Right lobe of liver (tissue), 6 donors: ENCODE measurements around the gene ARTN. TPM values are rescaled to one million over a fixed set of nuclear protein-coding genes. Genes with fewer than 3 reads are reported as not detected.

Experiments
- ATAC-seq, 4 donors: fragments of 200-7000 bp; cut with Tn5 transposase; one replicate each; pipeline ENCODE4 v1.9.1; 2020; ENCODE audit warnings: mild to moderate bottlenecking in 4 of 4, moderate library complexity in 4 of 4
- DNase-seq, 3 donors: peaks; one replicate each; pipeline ENCODE4 v3.0.0-alpha.2; 2020
- H3K27ac ChIP-seq, 3 donors: fragments of 200-600 bp; one replicate each; pipeline ENCODE4 v1.8.0; 2022
- H3K27me3 ChIP-seq, 2 donors: fragments of 200-600 bp; one replicate each; pipeline ENCODE4 v1.8.0; 2022
- H3K36me3 ChIP-seq, 4 donors: fragments of 200-600 bp; sonication (generic) in 1 of 4; one replicate each; pipeline versions ENCODE4 v1.5.1 to v1.8.0; 2017 to 2022; ENCODE audit warnings: control low read depth in 1 of 4
- H3K4me1 ChIP-seq, 4 donors: fragments of 200-600 bp; sonication (generic) in 1 of 4; one replicate each; pipeline versions ENCODE4 v1.5.1 to v1.8.0; 2017 to 2022; ENCODE audit warnings: control low read depth in 1 of 4
- H3K4me3 ChIP-seq, 3 donors: fragments of 200-600 bp; one replicate each; pipeline ENCODE4 v1.8.0; 2022
- H3K9me3 ChIP-seq, 4 donors: fragments of 200-600 bp; sonication (generic) in 1 of 4; one replicate each; pipeline versions ENCODE4 v1.5.1 to v1.8.0; 2017 to 2022; ENCODE audit warnings: control low read depth in 1 of 4
- POLR2A ChIP-seq: fragments of 450-650 bp; IDR thresholded peaks from one replicate; pipeline ENCODE4 v1.6.1; 2017; ENCODE audit warnings: antibody characterized with exemption, mild to moderate bottlenecking
- WGBS: methylation state at CpG from one replicate; pipeline ENCODE4 v1.1.6; 2018; ENCODE audit warnings: low coverage, low lambda C conversion rate; ENCODE audit not compliant: insufficient coverage; ENCODE audit errors: missing lambda C conversion rate; 5-methylcytosine and 5-hydroxymethylcytosine counted together
- intact Hi-C, 2 donors: fragments of 100-400 bp; cut with DNase I; formaldehyde crosslinking; loops; one replicate each; pipeline versions ENCODE4 v1.11.2 to v1.14.1; 2022
- total RNA-seq, 6 experiments: library from RNA; depleted of rRNA in 2 of 6; stranded (reverse); fragments of >200 nt in 2 of 6; fragmentation: NEBNext Ultra II Directional in 3 of 6; extraction: Animal tissue kit (Norgen Biotek cat#: 25700) in 3 of 6; gene quantifications; one replicate each; pipeline versions ENCODE4 v1.1.0 to v1.2.4, GENCODE V29; 2016 to 2023
- TF ChIP-seq, protein P1 (sequence below), 4 donors: fragments of 200-600 bp in 3 of 4; fragments of 450-650 bp in 1 of 4; IDR thresholded peaks; one replicate each; pipeline versions ENCODE4 v1.5.1 to v1.8.0; 2016 to 2022; ENCODE audit warnings: antibody characterized with exemption in 4 of 4, mild to moderate bottlenecking in 2 of 4
- donor health status: DM: no; HTN: yes; CAD: no.
- donor health status: DM: no; HTN: no; CAD: no.
- donor health status: DM: no; HTN: no; CAD: no.
- donor health status: DM: no; HTN: yes; CAD: no.
- donor health status: DM: no; HTN: yes; CAD: no.

ARTN gene
- total RNA-seq, 6 experiments from 2014 or later, result 0.31 to 0.32 (median 0.31) TPM; not detected in 3

DNA sequence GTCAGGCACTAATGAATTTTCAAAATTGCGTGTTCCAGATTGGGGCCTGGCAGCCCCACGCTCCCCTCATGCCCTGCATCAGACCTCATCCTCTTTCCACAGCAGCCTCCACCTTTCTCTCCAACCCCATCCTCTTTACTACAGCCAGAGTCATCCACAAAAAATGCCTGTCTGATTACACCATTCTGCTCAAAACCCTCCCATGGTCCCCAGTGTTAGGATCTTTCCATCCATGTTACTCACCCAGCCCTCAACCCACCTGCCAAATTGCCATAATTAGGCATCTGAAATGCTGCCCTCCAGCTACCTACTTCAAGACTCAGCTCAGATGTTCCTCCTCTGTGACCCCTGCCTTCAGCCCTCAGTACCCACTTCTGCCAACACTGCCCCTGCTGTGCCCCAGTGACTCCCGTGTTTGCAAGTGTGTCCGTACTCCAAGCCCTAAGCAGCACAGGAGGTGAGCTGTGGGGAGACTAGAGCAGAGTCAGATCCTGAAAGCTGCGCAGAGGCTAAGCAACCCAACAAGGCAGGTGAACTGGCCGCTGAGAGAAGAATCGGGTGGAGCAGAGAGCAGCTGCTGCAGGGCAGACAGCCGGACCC, 715 bp upstream of the ARTN start:
- H3K4me3 ChIP-seq, result peak overlapping the region in 2 of 3 donors; percentile 27 to 29
- intact Hi-C loops, result loop anchor here (5.0 to 10.0 kb wide), 2 partner anchors 168 to 171 kb away; no protein-coding TSS in a partner anchor
- peaks cover 0 to 19% (median 3%) of the 10 kb centered on the region in 4 donors for H3K4me1 ChIP-seq
- WGBS, result 63% methylated on average over 4 of the region's 8 CpGs
- DNase-seq (no peak), ATAC-seq (peak in 1 of 4 donors; percentile 1)
- TF ChIP-seq, protein P1, sequence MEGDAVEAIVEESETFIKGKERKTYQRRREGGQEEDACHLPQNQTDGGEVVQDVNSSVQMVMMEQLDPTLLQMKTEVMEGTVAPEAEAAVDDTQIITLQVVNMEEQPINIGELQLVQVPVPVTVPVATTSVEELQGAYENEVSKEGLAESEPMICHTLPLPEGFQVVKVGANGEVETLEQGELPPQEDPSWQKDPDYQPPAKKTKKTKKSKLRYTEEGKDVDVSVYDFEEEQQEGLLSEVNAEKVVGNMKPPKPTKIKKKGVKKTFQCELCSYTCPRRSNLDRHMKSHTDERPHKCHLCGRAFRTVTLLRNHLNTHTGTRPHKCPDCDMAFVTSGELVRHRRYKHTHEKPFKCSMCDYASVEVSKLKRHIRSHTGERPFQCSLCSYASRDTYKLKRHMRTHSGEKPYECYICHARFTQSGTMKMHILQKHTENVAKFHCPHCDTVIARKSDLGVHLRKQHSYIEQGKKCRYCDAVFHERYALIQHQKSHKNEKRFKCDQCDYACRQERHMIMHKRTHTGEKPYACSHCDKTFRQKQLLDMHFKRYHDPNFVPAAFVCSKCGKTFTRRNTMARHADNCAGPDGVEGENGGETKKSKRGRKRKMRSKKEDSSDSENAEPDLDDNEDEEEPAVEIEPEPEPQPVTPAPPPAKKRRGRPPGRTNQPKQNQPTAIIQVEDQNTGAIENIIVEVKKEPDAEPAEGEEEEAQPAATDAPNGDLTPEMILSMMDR (IDR thresholded peaks at IDR 0.05), result no peak
- no peak for TF ChIP-seq POLR2A
- no peaks in the 10 kb centered on the region for H3K9me3 ChIP-seq
- H3K36me3 ChIP-seq, result no peaks in the 10 kb centered on the region
- no peaks in the 10 kb centered on the region for H3K27me3 ChIP-seq
- H3K27ac ChIP-seq, result no peak overlapping the region

DNA sequence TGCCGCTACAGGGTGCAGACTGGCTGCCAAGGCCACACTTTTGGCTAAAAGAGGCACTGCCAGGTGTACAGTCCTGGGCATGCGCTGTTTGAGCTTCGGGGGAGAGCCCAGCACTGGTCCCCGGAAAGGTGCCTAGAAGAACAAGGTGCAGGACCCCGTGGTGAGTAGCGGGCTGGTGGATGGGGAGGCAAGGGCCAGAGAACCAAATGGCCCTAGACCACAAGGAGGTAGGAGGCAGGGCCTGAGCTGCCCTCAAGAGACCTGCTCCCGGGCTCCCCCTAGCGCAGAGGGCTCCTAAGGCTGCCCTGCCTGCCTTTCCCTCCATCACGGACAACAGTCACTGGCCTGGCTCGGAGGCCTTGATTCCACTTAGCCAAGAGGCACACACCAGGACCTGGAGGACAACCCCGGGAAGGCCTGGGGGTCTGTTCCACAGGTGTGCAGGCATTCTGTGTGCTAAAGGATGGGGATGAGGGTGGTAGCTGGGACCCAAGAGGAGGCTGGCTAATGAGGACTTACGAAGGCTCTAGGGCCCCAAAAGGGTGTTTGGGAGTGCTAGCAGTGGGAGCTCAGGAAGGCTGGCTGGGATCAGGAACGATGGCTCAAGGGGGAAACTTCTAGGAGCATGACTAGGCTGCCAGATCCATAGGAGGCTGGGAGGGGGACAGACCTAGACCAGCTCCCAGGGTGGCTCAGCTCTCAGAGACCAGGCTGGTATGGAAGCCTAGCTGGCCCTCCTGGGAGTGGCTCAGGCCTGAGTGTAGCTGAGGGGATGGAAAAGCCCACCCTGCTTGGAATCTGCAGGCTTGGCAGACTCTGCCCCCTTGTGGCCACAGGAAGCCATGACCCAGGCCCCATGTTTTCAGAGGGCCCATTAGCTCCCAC, 742 bp downstream of the ARTN start:
- H3K4me1 ChIP-seq, result peaks cover 0 to 19% (median 3%) of the 10 kb centered on the region in 4 donors
- H3K9me3 ChIP-seq, result no peaks in the 10 kb centered on the region
- no peaks in the 10 kb centered on the region for H3K27me3 ChIP-seq
- H3K27ac ChIP-seq, result no peak overlapping the region
- ATAC-seq (peak; percentile 70 to 81 (median 75)), DNase-seq (peak; percentile 71 to 76 (median 73))
- intact Hi-C loops, result loop anchor here (5.0 to 10.0 kb wide), 2 partner anchors 170 to 172 kb away; no protein-coding TSS in a partner anchor
- no peaks in the 10 kb centered on the region for H3K36me3 ChIP-seq
- 22% methylated on average over 10 of the region's 13 CpGs for WGBS
- H3K4me3 ChIP-seq, result peak overlapping the region in 2 of 3 donors; percentile 27 to 29
- TF ChIP-seq, protein P1 (IDR thresholded peaks at IDR 0.05), result peak; percentile 62 to 74 (median 63)
- no peak for TF ChIP-seq POLR2A

DNA sequence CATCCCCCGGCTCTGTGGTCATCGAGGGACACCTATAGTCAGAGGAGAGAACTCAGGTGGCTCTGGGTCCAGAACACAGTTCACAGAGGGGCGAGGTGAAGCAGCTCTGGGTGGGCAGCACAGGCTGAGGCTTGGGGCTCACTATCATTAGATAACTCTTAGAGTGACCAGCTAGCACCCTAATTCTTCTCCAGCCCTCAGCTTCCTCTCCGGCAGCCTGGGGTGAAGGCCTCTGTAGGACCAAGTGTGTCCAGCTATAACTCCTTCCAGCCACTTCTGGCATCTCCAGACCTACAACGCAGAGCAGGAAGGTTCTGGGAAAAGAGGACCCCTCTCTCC, 1.4 kb downstream of the ARTN start:
- Histone ChIP-seq H3K27ac (no peak overlapping the region), H3K4me1 (peaks cover 0 to 19% (median 3%) of the 10 kb centered on the region in 4 donors), H3K9me3 (no peaks in the 10 kb centered on the region), H3K4me3 (no peak overlapping the region), H3K27me3 (no peaks in the 10 kb centered on the region), H3K36me3 (no peaks in the 10 kb centered on the region)
- TF ChIP-seq, protein P1 (IDR thresholded peaks at IDR 0.05), result peak in 1 of 4 donors; percentile 2
- no peak for TF ChIP-seq POLR2A
- 33% methylated on average over 3 of the region's 5 CpGs for WGBS
- intact Hi-C loops, result loop anchor here (5.0 to 10.0 kb wide), 2 partner anchors 170 to 173 kb away; no protein-coding TSS in a partner anchor
- DNase-seq (no peak), ATAC-seq (no peak)

DNA sequence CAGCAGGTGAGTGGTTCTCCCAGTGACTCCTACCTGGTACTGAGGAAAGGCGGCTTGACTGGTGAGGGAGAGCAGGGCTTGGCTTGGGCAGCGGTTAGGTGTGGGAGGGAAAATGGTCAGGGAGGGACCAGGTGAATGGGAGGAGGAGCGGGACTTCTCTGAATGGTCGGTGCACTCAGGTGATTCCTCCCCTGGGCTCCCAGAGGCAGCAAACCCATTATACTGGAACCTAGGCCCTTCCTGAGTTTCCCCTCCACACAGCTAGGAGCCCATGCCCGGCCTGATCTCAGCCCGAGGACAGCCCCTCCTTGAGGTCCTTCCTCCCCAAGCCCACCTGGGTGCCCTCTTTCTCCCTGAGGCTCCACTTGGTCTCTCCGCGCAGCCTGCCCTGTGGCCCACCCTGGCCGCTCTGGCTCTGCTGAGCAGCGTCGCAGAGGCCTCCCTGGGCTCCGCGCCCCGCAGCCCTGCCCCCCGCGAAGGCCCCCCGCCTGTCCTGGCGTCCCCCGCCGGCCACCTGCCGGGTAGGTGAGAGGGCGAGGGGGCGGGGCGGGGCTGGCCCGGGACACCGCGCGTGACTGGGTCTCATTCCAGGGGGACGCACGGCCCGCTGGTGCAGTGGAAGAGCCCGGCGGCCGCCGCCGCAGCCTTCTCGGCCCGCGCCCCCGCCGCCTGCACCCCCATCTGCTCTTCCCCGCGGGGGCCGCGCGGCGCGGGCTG, 2.3 kb downstream of the ARTN start:
- H3K27ac ChIP-seq, result no peak overlapping the region
- DNase-seq, result no peak
- ATAC-seq, result no peak
- no peaks in the 10 kb centered on the region for H3K36me3 ChIP-seq
- no CpG with 5 or more reads among the region's 48 CpGs for WGBS
- H3K27me3 ChIP-seq, result no peaks in the 10 kb centered on the region
- H3K4me3 ChIP-seq, result peak overlapping the region in 1 of 3 donors; percentile 50
- TF ChIP-seq, protein P1 (IDR thresholded peaks at IDR 0.05), result no peak
- TF ChIP-seq POLR2A, result no peak
- intact Hi-C loops, result loop anchor here in 1 of 2 donors (10.0 kb wide), 1 partner anchor 171 kb away; no protein-coding TSS in a partner anchor
- peaks cover 0 to 19% (median 3%) of the 10 kb centered on the region in 4 donors for H3K4me1 ChIP-seq
- H3K9me3 ChIP-seq, result no peaks in the 10 kb centered on the region
